Stimulated activated CD4-positive, alpha-beta T cell treated with anti-CD3 and anti-CD28 coated beads, Interleukin-1b, Interleukin-23, amount 100 ng/mL, for 24 hours (primary cell): Measurements from ENCODE around the gene PILRA.
A peak's percentile ranks its signal among the peaks of the same experiment; 100 is the strongest.
"Not testable (repeated sequence)": the region's sequence is repeated elsewhere in the genome, so short reads cannot be mapped to it uniquely, and the experiment has no call there.

Experiments used
- DNase-seq, 4 experiments: peaks; one replicate each; pipeline ENCODE4 v3.0.0-alpha.2; 2020; ENCODE audit warnings: low read depth in 4 of 4, low spot score in 1 of 4

The PILRA gene

DNA sequence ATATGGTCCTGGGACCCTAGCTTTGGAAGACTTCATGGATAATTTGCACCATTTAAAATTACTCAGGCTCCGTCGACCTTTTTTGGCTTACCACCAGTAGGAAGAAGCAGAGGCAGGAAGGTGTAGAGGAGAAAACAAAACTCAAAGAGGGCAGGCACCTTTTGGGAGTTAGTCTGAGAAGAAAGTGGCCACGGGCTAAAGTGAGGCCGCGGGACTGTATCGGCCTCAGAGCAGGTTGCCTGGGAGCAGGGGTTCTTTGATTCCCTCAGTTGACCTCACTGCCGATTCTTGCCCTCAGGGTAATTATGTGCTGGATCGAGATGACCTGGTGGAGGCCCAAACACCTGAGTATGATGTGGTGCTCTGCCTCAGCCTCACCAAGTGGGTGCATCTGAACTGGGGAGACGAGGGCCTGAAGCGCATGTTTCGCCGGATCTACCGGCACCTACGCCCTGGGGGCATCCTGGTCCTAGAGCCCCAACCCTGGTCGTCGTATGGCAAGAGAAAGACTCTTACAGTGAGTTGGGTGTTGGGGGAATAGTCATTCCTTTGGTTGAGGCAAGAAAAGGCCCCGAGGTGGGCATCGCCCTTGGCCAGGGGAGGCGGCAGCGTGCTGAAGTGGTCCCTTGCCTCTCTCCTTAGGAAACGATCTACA, 59.5 kb downstream of the PILRA start:
- DNase-seq: no peak

DNA sequence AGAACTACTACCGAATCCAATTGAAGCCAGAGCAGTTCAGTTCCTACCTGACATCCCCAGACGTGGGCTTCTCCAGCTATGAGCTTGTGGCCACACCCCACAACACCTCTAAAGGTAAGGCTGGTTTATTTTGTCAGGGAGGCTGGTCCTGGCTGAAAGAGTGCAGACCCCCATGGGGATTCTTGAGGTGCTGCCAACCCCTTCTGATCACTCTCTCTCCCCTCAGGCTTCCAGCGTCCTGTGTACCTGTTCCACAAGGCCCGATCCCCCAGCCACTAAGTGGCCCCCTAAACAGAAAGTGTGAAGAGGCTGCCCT, 59.9 kb downstream of the PILRA start:
- DNase-seq: no peak

DNA sequence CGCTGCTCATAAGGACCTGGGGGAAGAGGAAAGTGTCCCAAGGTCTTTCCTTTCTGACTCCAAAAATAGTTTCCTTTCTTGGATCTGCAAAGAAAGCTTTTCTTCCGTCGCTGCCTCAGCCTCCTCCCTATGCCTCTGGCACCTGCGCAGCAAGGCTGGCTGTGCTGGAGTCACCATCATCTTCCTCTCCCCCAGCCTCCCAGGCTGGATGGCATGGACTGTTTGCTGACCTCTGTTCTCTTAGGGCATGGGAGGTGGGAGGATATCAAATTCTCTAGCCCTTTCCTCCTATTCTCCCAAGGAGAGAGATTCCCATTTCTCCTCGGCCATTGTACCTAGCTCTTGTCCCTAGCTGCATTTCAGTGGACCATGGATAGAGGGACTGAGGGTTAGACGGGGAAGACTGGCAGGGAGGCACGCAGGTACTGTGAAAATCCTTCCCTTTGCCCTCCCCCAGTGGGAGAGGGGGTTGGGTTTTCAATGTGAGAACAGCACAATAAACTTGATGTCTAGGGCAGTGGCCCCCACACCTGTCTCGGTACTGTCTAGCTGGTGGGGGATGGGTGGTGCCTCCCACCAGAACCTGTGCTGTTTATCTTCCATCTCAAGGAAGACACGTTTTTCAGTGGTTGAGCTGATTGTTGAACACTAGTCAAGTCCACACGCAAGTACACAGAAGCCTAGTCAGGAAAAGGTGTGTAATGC, 60.5 kb downstream of the PILRA start:
- DNase-seq: no peak

DNA sequence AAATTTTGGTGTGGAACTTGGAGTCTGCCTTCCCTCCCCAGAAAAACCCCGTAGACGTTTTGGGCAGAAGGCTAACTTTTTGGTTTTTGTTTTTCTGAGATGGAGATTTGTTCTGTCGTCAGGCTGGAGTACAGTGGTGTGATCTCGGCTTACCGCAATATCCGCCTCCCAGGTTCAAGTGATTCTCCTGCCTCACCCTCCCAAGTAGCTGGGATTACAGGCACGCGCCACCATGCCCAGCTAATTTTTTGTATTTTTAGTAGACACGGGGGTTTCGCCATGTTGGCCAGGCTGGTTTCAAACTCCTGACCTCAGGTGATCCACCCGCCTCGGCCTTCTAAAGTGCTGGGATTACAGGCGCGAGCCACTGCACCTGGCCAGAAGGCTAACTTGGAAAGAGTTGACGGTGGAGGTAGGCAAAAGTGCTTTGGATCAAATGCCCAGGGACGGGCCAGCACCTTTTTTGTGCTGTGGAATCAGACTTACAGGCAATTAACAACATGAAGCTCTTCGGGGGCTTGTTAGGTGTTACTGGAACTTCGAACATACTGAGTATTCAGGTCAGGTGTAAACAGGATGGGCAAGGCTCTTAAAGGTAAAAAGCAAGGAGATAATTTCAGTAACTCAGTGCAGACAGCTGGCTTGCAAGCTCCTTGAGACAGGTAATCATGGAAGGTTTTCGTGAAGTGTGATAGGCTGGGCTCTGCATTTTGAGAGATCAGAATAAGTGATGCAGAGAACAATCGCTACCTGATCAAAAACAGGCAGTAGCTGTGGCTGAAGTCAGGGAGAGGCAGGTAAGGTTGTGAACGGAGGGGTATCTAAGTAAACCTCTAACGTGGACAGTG, 61.2 kb downstream of the PILRA start:
- DNase-seq: no peak

DNA sequence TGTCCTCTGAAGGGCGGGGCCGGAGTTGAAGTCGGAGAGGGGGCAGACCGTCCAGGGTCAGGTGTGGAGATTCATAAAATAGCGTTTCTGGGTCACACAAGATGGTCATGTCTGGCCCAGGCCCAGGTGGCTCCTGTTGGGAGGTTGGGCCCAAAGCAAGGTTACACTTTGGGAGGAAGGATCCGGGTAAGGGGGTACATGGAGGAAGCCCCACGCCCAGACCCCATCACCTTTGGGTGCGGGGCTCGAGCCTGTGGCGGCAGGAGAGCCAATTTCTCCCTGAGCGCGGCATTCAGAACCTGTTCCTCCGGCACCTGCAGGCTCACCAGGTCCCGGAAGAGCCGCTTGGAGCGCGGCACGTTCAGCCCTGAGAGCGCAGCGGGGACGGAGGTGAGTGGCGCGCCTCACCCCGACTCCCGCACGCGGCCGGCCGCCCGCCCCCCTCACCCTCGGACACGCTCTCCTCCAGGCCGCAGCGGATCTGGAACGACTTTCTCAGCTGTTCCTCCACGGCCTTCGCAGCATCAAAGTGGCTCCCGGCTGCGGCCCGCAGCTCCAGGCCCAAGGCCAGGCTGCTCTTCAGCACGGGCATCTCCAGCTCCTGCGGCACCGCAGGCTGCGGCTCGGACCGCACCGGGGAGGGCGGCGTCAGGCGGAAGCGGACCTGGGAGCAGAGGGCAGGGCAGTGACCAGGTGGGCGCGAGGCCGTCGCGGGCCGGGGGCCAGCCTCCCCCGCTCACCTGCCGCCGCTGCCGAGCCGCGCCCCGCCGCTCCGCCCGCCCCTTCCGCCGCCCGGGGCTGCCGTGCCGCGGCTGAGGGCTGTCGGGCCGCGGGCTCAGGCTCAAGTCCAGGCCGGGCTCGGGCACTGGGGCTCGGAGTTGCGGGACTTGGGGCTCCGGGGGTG, 62.4 kb downstream of the PILRA start:
- peak in 1 of 4 experiments; percentile 29 for DNase-seq

DNA sequence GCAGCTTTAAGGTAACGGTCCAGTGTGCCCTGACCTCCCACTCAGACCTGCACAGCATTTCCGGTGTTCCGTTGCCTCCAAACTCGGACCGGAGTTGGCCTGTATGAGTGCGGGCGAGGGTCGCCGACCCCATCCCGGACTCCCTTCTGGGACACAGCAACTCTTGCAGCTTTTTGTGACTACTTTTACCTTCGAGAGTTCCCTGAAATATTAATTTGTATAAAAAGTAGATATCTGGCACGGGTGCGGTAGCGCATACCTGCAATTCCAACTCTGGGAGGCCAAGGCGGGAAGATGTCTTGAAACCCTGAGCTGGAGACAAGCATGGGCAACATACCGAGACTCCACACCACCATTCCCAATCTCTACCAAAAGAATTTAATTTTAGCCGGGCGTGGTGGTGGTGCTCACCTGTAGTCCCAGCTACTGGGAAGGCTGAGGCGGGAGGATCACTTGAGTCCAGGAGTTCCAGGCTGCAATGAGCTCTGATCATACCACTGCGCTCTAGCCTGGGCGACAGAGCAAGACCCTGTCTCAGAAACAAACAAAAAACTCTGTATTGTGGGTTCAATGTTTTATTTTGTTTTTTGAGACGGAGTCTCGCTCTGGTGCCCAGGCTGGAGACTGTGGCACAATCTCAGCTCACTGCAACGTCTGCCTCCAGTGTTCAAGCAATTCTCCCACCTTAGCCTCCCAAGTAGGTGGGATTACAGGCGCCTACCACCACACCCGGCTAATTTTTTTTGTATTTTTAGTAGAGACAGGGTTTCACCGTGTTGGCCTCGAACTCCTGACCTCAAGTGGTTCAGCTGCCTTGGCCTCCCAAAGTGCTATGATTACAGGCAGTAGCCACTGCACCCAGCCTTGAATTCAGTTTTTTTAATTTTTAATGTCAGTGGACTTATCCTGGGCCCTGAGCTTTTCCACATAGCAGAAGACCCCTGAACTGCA, 64.1 kb downstream of the PILRA start:
- DNase-seq: no peak

DNA sequence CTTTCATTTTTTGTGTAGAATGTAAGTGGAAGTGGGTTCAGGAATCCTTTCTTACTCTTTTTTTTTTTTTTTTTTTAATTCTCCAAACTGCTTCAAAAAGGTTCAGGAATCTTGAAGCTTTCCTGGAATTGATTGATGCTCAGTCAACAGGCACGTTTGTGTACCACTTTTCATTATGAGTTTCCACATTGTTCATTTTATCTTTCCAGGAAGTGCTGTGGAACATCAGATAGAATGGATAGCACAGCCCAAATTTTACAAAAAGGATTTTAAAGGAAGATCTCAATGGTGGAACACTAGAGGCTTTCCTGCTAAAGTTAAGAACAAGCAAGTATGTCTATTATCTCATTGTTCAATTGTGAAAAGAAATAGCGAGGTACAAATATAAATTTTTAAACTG, 64.9 kb downstream of the PILRA start:
- no peak for DNase-seq

DNA sequence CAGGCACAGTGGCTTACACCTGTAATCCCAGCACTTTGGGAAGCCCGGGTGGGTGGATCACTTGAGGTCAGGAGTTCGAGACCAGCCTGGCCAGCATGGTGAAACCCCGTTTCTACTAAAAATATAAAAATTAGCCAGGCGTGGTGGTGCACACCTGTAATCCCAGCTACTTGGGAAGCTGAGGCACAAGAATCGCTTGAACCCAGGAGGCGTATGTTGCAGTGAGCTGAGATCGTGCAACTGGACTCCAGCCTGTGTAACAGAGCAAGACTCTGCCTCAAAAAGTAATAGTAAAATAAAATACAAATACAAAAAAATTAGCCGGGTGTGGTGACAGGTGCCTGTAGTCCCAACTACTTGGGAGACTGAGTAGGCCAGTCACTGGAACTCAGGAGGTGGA, 65.4 kb downstream of the PILRA start:
- not testable (repeated sequence) for DNase-seq

DNA sequence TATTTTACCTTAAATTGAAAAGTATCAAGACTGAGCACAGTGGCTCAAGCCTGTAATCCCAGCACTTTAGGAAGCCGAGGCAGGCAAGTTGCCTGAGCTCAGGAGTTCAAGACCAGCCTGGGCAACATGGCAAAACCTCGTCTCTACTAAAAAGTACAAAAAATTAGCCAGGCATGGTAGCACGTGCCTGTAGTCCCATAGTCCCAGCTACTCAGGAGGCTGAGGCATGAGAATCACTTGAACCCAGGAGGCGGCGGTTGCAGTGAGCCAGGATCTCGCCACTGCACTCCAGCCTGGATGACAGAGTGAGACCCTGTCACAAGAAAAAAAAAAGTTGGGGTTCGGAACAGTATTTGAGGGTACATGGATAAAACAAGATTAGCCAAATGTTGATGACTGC, 66.0 kb downstream of the PILRA start:
- not testable (repeated sequence) for DNase-seq

DNA sequence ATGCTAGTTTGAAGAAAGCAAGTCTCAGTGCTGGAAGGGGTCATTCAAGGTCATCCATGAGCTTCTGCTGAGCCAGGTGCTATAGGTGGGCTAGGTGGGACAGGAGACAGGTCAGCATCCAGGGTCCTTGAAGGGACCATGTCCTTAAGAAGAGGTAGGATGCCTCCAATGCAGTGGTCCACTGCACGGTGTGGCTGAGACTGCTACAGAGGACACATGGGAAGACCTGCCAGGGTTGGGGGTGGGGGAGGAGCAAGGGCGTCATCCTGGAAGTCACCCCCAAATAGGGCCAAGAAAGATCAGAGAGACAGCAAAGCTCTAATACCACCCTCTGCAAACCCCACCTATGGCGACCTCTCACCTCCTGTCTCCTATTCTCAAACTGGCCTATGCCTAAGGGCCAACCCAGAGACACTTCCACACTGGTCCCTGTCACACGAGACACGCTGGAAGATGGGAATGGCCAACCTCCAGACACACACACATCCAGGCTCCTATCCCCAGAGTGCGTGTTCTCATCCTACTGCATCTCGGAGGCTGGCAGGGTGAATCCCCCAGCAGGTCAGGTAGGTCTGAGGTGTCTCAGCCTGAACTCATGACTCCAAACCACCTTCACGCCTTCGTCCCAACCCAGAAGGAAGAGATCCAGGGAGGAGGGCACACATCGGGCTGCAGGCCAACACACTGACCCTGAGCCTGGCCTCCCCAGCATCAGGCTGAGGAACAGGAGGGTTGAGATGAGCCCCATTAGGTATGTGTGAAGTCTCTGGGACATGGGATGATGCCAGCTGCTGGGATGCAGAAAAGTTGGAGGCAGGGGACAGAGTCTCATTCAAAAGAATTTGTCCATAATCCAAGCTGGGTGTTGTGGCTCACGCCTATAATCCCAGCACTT, 68.6 kb downstream of the PILRA start:
- DNase-seq: no peak

DNA sequence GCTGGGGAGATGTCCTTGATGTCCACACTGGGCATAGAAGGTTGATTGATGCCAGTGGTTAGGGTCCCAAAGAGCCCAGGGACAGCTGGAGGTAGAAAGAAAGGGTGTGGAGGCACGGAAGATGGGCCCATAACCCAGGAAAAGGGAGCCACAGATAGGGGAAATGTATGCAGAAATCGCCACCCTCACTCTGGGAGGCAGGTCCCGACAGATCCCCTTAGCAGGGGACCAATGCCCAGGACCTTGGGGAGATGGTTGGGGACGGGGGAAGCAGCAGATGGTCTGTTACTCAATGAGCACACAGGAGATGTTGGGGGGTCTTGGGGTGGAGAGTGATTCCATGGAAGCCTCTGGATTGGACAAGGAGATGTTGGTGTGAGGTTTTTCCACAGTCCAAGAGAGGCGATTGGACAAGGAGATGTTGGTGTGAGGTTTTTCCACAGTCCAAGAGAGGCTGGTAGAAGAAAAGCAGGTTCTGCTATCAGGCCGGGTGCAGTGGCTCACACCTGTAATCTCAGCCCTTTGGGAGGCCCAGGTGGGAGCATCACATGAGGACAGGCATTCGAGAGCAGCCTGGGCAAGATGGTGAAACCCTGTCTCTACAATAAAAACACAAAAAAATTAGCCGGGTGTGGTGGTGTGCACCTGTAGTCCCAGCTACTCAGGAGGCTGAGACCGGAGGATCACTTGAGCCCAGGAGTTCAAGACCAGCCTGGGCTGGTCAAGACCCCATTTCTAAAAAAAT, 70.0 kb downstream of the PILRA start:
- DNase-seq: no peak

DNA sequence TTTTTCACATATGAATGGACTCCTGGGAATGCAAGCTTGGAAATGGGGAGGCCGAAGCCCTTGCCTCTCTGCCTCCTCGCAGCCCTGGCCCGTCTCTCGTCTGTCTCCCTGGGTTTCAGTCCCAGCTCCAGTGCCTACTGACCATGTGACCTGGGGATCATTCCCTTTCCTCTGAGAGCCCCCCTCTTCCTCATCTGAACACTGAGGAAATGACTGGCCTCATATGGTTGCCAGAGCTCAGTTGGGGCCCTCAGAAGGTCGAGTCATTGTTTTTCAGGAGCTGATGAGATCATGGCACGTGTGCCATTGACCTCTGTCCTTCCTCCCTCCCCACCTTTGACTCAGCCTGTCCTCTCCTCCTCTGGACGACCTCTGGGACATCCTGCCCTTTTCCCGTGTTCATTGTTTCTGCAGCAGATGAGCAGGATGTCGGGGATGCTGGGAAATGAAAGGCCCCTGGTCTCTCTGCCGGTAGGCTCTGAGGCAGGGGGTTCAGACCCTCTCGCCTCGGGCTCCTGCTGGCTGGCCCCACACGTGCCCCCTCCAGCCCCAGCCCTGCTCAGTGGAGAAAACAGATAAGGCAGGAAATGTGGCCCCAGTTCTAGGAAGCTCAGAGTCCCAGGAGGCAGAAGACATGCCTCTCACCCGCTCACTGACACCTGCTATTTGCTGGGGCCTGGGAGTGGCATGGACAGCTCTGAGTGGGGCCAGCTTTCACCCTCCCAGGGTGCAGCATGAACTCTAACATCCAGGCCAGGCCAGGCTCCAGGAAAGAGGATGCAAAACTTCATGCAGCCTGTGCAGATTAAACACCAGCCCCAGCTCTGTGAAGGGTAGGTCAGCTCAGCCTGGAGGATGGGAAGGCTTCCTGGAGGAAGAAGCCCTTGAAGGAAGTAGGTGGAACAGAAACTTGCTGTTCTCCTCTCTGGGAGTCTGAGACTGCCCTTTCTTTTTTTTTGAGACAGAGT, 71.3 kb downstream of the PILRA start:
- no peak for DNase-seq

DNA sequence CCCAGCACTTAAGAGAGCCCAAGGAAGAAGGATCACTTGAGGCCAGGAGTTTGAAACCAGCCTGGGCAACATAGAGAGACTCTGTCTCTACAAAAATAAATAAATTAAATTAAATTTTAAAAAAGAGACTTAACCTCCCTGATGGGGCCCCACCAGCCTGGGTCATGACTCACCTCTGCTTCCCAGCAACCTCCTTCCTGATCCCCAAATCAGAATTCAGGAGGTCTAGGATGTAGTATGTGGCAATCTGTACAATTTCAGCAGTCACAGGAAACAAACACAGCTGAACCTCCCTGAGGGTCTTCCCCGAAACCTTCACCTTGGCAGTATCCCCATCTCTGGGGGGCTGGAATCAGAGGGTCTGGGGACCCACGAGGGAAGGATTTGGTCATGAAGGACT, 72.8 kb downstream of the PILRA start:
- DNase-seq: no peak

DNA sequence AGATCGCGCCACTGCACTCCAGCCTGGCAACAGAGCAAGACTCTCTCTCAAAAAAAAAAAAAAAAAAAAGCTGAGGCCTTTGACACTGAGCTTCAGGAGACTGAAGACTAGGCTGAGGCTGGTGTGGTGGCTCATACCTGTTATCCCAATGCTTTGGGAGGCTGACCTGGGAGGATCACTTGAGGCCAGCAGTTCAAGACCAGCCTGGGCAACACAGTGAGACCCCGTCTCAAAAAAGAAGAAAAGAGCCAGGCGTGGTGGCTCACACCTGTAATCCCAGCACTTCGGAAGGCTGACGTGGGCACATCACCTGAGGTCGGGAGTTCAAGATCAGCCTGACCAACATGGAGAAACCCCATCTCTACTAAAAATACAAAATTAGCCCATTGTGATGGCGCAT, 74.1 kb downstream of the PILRA start:
- DNase-seq: not testable (repeated sequence)

DNA sequence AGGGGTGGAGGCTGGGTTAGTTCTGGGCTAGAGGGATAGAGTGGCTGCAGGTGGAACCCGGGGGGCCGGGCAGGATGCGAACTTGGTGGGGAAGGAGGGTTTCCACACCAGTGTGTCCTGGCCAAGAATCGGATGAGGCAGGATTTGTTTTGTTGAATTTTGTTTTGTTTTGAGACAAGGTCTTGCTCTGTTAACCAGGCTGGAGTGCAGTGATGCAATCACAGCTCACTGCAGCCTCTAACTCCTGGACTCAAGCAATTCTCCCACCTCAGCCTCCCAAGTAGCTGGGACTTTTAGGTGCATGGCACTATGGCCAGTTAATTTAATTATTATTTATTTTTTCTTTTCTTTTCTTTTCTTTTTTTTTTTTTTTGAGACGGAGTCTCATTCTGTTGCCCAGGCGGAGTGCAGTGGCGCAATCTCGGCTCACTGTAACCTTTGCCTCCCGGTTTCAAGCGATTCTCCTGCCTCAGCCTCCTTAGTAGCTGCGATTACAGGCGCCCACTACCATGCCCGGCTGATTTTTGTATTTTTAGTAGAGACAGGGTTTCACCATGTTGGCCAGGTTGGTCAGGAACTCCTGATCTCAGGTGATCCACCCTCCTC, 76.0 kb downstream of the PILRA start:
- DNase-seq: no peak
